ENCODE results near the gene GP5.

- TF ChIP-seq CTCF (IDR thresholded peaks at IDR 0.05) (no peak), EP300 (IDR thresholded peaks at IDR 0.05) (no peak), POLR2A (IDR thresholded peaks at IDR 0.05) (no peak), POLR2AphosphoS5 (IDR thresholded peaks at IDR 0.05) (no peak)
Measured at GRCh38 chr3:194434503-194434902, 35.4 kb upstream of the GP5 start.
